ENCODE results near the gene CCK.

The CCK gene

DNA sequence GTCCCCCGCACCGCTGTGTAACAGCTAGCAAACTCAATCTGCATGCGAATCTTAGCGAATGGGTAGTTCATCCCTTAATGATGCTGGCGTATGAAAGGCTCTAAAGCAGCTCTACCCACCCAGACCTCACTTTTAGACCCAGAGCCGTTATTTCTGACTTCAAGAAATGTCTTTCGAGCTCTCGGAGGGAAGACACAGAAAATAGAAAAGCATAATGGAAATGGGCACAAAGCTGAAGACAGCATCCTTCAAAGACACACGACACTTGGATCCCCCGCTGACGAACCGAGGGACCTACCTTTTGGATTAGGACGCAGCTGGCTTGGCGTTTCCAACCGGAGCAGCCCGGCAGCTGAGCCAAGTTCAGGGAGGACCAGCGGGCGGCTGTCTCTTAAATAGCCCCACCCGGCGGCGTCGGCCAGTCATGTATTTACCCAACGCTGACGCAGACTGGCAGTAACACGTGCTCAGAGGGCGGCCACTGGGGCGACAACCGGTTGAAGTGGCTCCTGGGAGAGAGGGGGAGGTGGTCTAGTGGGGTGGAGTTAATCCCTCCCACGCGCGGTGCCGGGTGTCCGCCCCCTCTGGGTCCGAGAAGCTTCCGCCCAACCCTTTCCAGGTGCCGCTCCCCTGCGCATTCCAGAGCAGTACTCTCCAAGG lies 1.5 kb downstream of the CCK start:
- H3K4me3 ChIP-seq (ENCODE audit: low read length), result no peak overlapping the region
- H3K9me3 ChIP-seq (ENCODE audit: control insufficient read depth, low read length), result no peaks in the 10 kb centered on the region
- no peak overlapping the region for H3K9ac ChIP-seq (ENCODE audit: low read length)
- H3K27me3 ChIP-seq (ENCODE audit: control insufficient read depth, insufficient read depth, low read length), result peaks cover 72% of the 10 kb centered on the region
- H3K36me3 ChIP-seq (ENCODE audit: control insufficient read depth, insufficient read depth, low read length), result no peaks in the 10 kb centered on the region
- peaks cover 27% of the 10 kb centered on the region for H3K4me1 ChIP-seq (ENCODE audit: control insufficient read depth, insufficient read depth, low read length)

- peak overlapping the region; percentile 31 for H3K4me3 ChIP-seq (ENCODE audit: low read length)
- H3K9me3 ChIP-seq (ENCODE audit: control insufficient read depth, low read length), result no peaks in the 10 kb centered on the region
- peaks cover 67% of the 10 kb centered on the region for H3K27me3 ChIP-seq (ENCODE audit: control insufficient read depth, insufficient read depth, low read length)
- peaks cover 27% of the 10 kb centered on the region for H3K4me1 ChIP-seq (ENCODE audit: control insufficient read depth, insufficient read depth, low read length)
- H3K9ac ChIP-seq (ENCODE audit: low read length), result no peak overlapping the region
- no peaks in the 10 kb centered on the region for H3K36me3 ChIP-seq (ENCODE audit: control insufficient read depth, insufficient read depth, low read length)
Measured at GRCh38 chr3:42263354-42264346, 2.3 kb downstream of the CCK start.

DNA sequence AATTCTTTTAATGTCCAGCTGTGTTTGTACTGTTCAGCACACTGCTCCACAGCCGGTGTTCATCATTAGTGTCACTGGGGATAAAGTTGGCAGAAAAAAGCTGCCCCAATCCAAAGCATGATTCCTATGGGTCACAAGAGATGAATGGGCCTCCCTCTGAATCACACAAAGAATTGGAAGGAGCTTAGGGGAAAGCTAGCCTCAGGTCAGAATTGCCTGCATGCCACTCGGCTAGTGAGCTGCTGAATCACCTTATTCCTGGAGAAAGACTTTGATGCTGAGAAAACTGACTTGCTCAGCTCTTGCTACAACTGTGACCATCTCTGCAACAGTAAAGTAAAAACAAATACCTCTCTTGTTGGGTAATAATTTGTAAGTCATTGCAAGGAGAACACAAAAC lies 3.5 kb downstream of the CCK start:
- Histone ChIP-seq H3K9me3 (ENCODE audit: control insufficient read depth, low read length) (no peaks in the 10 kb centered on the region), H3K27me3 (ENCODE audit: control insufficient read depth, insufficient read depth, low read length) (peaks cover 61% of the 10 kb centered on the region), H3K4me1 (ENCODE audit: control insufficient read depth, insufficient read depth, low read length) (peaks cover 27% of the 10 kb centered on the region), H3K9ac (ENCODE audit: low read length) (no peak overlapping the region), H3K36me3 (ENCODE audit: control insufficient read depth, insufficient read depth, low read length) (no peaks in the 10 kb centered on the region), H3K4me3 (ENCODE audit: low read length) (no peak overlapping the region)

DNA sequence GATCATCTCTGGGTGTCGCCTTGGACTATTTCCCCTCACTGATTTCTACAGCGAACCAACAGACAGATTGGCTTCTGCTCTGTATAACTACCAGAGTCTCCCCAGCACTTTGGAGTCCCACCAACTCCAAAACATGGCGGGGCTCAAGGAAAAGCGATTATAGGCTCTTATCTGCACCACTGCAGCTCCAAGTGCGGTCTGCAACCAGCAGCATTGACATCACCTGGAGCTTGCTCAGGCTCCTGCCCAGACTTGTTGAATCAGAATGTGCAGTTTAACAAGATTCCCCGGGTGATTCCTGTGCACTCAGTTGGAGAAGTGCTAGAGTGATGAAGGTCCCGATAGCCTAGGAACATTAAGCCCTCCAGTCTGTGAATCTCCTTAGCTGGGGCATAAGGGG lies 9.0 kb downstream of the CCK start:
- Histone ChIP-seq H3K36me3 (ENCODE audit: control insufficient read depth, insufficient read depth, low read length) (no peaks in the 10 kb centered on the region), H3K4me1 (ENCODE audit: control insufficient read depth, insufficient read depth, low read length) (peaks cover 33% of the 10 kb centered on the region), H3K27me3 (ENCODE audit: control insufficient read depth, insufficient read depth, low read length) (peaks cover 14% of the 10 kb centered on the region), H3K9ac (ENCODE audit: low read length) (no peak overlapping the region), H3K4me3 (ENCODE audit: low read length) (no peak overlapping the region), H3K9me3 (ENCODE audit: control insufficient read depth, low read length) (no peaks in the 10 kb centered on the region)

- no peak overlapping the region for H3K4me3 ChIP-seq (ENCODE audit: low read length)
- peaks cover 7% of the 10 kb centered on the region for H3K27me3 ChIP-seq (ENCODE audit: control insufficient read depth, insufficient read depth, low read length)
- no peak overlapping the region for H3K9ac ChIP-seq (ENCODE audit: low read length)
- H3K4me1 ChIP-seq (ENCODE audit: control insufficient read depth, insufficient read depth, low read length), result peaks cover 33% of the 10 kb centered on the region
- no peaks in the 10 kb centered on the region for H3K36me3 ChIP-seq (ENCODE audit: control insufficient read depth, insufficient read depth, low read length)
- H3K9me3 ChIP-seq (ENCODE audit: control insufficient read depth, low read length), result no peaks in the 10 kb centered on the region
Measured at GRCh38 chr3:42256135-42256819, 9.7 kb downstream of the CCK start.

- Histone ChIP-seq H3K27me3 (ENCODE audit: control insufficient read depth, insufficient read depth, low read length) (no peaks in the 10 kb centered on the region), H3K9ac (ENCODE audit: low read length) (no peak overlapping the region), H3K9me3 (ENCODE audit: control insufficient read depth, low read length) (no peaks in the 10 kb centered on the region), H3K4me1 (ENCODE audit: control insufficient read depth, insufficient read depth, low read length) (peaks cover 33% of the 10 kb centered on the region), H3K36me3 (ENCODE audit: control insufficient read depth, insufficient read depth, low read length) (no peaks in the 10 kb centered on the region), H3K4me3 (ENCODE audit: low read length) (no peak overlapping the region)
Measured at GRCh38 chr3:42254566-42254965, 11.4 kb downstream of the CCK start.

- peaks cover 4% of the 10 kb centered on the region for H3K27me3 ChIP-seq (ENCODE audit: control insufficient read depth, insufficient read depth, low read length)
Measured at GRCh38 chr3:42250761-42251160, 15.2 kb downstream of the CCK start.

GRCh38 chr3:42247576-42248027 lies 18.4 kb downstream of the CCK start:
- peaks cover 4% of the 10 kb centered on the region for H3K27me3 ChIP-seq (ENCODE audit: control insufficient read depth, insufficient read depth, low read length)
- no peak overlapping the region for H3K9ac ChIP-seq (ENCODE audit: low read length)
- H3K4me3 ChIP-seq (ENCODE audit: low read length), result no peak overlapping the region

More at GRCh38 chr3:42250761-42251160, 15.2 kb downstream of the CCK start:
- Histone ChIP-seq H3K4me3 (ENCODE audit: low read length) (no peak overlapping the region), H3K36me3 (ENCODE audit: control insufficient read depth, insufficient read depth, low read length) (no peaks in the 10 kb centered on the region), H3K4me1 (ENCODE audit: control insufficient read depth, insufficient read depth, low read length) (peaks cover 18% of the 10 kb centered on the region), H3K9me3 (ENCODE audit: control insufficient read depth, low read length) (no peaks in the 10 kb centered on the region), H3K9ac (ENCODE audit: low read length) (no peak overlapping the region)

GRCh38 chr3:42246091-42246490 lies 19.9 kb downstream of the CCK start:
- Histone ChIP-seq H3K9ac (ENCODE audit: low read length) (no peak overlapping the region), H3K4me3 (ENCODE audit: low read length) (no peak overlapping the region), H3K27me3 (ENCODE audit: control insufficient read depth, insufficient read depth, low read length) (peaks cover 4% of the 10 kb centered on the region), H3K9me3 (ENCODE audit: control insufficient read depth, low read length) (no peaks in the 10 kb centered on the region), H3K36me3 (ENCODE audit: control insufficient read depth, insufficient read depth, low read length) (no peaks in the 10 kb centered on the region), H3K4me1 (ENCODE audit: control insufficient read depth, insufficient read depth, low read length) (no peaks in the 10 kb centered on the region)

More at GRCh38 chr3:42247576-42248027, 18.4 kb downstream of the CCK start:
- Histone ChIP-seq H3K36me3 (ENCODE audit: control insufficient read depth, insufficient read depth, low read length) (no peaks in the 10 kb centered on the region), H3K9me3 (ENCODE audit: control insufficient read depth, low read length) (no peaks in the 10 kb centered on the region), H3K4me1 (ENCODE audit: control insufficient read depth, insufficient read depth, low read length) (no peaks in the 10 kb centered on the region)

DNA sequence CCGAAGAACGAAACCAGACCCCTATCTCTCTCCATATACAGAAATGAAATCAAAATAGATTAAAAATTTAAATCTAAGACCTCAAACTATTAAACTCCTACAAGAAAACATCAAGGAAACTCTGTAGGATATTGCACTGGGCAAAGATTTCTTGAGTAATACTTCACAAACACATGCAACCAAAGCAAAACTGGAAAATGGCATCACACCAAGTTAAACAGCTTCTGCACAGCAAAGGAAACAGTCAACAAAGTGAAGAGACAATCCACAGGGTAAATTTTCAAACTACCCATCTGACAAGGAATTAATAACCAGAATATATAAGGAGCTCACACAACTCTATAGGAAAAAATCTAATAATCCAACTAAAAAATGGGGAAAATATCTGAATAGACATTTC lies 29.4 kb downstream of the CCK start:
- no peaks in the 10 kb centered on the region for H3K27me3 ChIP-seq (ENCODE audit: control insufficient read depth, insufficient read depth, low read length)

GRCh38 chr3:42235532-42235931 lies 30.5 kb downstream of the CCK start:
- Histone ChIP-seq H3K36me3 (ENCODE audit: control insufficient read depth, insufficient read depth, low read length) (no peaks in the 10 kb centered on the region), H3K4me1 (ENCODE audit: control insufficient read depth, insufficient read depth, low read length) (peaks cover 6% of the 10 kb centered on the region), H3K9me3 (ENCODE audit: control insufficient read depth, low read length) (peaks cover 6% of the 10 kb centered on the region), H3K9ac (ENCODE audit: low read length) (no peak overlapping the region), H3K4me3 (ENCODE audit: low read length) (no peak overlapping the region), H3K27me3 (ENCODE audit: control insufficient read depth, insufficient read depth, low read length) (no peaks in the 10 kb centered on the region)

More for the DNA sequence above, 29.4 kb downstream of the CCK start:
- H3K4me1 ChIP-seq (ENCODE audit: control insufficient read depth, insufficient read depth, low read length), result no peaks in the 10 kb centered on the region
- no peak overlapping the region for H3K9ac ChIP-seq (ENCODE audit: low read length)
- peaks cover 6% of the 10 kb centered on the region for H3K9me3 ChIP-seq (ENCODE audit: control insufficient read depth, low read length)
- H3K4me3 ChIP-seq (ENCODE audit: low read length), result no peak overlapping the region
- no peaks in the 10 kb centered on the region for H3K36me3 ChIP-seq (ENCODE audit: control insufficient read depth, insufficient read depth, low read length)

Measured in mucosa of stomach (tissue), 1 donor.